PC-9 (cell line): ENCODE results near the gene OR1E1.

ENCODE experiments used
- CTCF ChIP-seq: fragments of 200-600 bp; sonication (generic); conservative IDR thresholded peaks from 2 replicates; pipeline ENCODE4 v1.6.1; 2017; ENCODE audit warnings: mixed run types, antibody characterized with exemption, mild to moderate bottlenecking, moderate library complexity
- EZH2 ChIP-seq: fragments of 200-600 bp; sonication (generic); IDR thresholded peaks from 2 replicates; pipeline ENCODE4 v1.8.0; 2017; ENCODE audit warnings: antibody characterized with exemption, low read depth

GRCh38 chr17:3418222-3418621 is 20.0 kb upstream of the OR1E1 start:
- TF ChIP-seq CTCF = no peak
- TF ChIP-seq EZH2 = no peak
